NCI-H345 treated with DMSO at 0.1 percent for 48 hours (cell line): Measurements from ENCODE around the gene MRPS15.

Experiments used
- DNase-seq: peaks from one replicate; lab custom pipeline; 2025; ENCODE audit not compliant: unreplicated experiment; lab: John Stamatoyannopoulos, UW

The MRPS15 gene

DNA sequence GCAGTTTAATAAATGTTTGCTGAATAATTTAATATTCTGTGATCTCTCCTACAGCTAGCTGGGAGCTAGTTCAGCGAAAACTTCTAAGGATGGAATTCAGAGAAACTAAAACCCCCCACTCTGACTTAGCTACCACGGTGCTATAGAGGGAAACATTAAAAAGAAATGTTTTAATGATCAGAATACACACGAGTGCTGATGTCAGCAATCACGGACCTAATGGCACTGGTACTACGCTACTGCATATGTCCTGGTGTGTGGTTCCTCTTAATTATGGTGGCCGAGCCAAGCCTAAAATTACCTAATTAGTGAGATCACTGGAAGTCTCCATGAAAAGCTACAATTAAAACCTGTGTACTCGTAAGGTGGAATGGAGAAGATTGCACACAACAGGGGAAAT is 42.5 kb downstream of the MRPS15 start:
- no peak for DNase-seq

DNA sequence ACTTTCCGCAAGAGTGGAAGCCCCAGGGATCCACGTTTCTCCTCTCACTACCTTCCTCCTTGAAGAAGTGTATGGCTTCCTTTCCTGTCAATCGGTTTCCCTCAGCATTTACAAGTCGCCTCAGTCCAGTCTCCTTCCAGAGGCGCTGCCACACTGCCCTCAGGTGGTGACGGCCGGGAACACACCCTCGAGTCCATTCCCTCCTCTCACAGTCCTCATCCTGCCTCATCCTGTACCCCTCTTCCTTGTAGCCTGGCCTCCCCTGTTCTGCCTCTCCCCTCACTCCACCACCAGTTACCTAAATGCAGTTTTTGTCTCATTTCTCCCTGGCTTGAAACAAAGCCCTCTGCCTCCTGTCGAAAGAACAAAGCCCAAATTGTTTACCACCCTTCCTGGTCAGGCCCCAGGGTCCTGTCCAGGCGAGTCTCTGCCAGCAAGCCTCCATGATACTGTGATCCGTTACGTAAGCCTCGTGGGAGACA is 43.3 kb downstream of the MRPS15 start:
- peak; percentile 26 for DNase-seq

DNA sequence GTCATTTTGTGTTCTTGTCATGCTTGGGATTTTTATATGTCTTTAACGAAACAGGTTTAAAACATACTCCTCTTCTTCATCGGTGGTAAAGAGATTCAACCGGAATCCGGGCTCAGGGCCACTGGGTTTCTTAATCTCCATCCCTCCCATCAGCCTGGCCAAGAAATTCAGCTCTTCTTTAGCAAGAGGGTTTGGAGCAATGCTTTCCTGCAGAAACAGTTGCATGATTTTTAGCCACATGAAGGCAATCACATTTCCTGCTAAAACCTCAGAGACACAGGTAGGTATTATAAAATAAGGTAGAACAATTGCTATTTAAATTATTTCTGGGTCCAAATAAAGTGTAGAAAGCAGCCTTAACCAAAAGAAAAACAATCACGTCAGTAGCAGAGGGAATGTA is 43.8 kb downstream of the MRPS15 start:
- no peak for DNase-seq

DNA sequence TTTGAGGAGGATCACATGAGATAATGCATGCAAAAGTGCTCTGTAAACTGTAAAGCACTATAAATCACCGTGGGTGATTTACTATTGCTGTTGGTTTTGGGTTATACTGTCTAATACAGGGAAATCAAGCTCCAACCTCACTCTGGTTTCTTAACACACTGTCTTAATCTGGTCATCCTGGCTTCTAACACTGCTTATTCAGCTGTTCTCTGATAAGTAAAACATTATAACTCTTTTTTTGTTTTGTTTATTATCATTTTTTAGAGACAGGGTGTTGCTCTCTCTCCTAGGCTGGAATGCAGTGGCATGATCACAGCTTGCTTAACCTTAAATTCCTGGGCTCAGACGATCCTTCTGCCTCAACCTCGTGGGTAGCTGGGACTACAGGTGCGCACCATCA is 44.6 kb downstream of the MRPS15 start:
- DNase-seq: no peak

DNA sequence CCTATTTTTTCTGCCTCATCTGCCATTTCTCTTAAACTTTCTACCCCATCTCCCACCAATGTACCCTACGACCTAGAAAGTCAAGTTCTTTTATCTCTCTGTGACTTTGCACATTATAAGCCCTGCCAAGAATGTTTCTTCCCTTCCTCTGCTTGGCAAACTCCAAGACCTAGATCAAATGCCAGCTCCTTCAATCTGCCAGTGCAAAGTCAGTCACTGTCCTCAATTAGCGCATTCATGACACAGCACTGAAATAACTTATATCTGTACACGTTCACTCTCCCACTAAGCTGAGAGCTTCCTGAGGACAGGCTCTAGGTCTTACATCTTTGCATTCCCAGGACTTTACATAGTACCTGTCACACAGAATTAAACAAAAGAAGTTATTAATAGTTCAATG is 45.0 kb downstream of the MRPS15 start:
- DNase-seq: no peak

DNA sequence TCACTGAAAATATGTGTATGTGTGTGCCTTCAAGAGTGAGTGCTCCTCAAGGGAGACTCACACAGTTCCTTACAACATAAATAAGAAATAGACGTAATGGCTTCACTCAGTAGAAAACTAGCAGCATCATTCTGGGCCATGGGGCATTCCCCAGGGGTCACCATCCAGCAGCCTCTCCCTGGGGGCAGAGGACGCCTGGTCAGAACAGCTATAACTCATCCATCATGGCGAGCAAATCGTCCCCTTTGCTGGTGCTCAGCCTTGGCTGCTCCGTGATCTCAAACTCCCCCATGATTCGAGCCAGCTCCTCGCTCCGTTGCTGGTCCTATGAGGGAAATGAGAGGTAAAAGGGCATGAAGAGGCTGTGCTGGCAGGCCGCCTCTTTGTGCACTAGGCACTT is 46.3 kb downstream of the MRPS15 start:
- no peak for DNase-seq

DNA sequence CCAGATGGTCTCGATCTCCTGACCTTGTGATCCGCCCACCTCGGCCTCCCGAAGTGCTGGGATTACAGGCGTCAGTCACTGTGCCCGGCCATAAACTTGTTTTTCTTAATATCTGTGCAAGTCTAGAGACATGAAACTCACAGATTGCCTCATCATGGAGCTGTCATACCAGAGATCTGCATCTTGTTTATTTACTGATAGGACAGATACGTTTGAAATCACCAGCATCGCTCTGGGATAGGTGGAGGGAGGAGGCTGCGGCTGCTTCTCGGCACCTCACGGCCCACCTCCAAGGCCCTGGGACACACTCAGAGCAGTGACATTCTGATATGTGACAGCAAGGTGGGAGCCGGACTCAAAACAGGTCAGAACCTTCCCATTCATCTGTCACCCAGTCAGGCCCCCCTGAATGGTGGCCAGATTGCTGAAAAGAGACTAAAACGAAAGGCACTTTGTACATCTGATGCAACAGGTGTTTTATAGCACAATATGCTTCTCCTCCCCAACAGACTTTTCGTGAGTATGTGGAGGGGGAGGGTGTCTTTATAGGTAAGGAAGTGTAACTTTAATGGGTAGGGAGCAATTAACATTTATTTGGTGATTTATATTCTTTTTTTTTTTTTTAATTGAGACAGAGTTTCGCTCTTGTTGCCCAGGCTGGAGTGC is 48.4 kb downstream of the MRPS15 start:
- DNase-seq: no peak

DNA sequence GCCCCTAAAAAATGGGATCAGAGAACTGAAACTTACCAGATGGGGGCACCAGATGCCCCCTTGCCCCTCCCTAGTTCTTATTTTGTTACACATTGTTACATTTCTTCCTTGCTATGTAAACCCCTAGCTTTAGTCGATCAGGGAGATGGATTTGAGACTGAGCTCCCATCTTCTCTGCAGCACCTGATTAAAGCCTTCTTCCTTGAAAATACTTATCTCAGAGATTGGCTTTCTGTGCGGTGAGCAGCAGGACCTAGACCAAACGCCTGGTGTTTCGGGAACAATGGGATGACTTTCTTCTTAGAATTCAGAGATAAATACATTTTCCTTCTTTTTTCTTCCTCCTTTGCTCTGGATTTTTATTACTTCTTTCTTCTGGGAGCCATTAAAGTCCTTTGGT is 49.8 kb downstream of the MRPS15 start:
- no peak for DNase-seq

DNA sequence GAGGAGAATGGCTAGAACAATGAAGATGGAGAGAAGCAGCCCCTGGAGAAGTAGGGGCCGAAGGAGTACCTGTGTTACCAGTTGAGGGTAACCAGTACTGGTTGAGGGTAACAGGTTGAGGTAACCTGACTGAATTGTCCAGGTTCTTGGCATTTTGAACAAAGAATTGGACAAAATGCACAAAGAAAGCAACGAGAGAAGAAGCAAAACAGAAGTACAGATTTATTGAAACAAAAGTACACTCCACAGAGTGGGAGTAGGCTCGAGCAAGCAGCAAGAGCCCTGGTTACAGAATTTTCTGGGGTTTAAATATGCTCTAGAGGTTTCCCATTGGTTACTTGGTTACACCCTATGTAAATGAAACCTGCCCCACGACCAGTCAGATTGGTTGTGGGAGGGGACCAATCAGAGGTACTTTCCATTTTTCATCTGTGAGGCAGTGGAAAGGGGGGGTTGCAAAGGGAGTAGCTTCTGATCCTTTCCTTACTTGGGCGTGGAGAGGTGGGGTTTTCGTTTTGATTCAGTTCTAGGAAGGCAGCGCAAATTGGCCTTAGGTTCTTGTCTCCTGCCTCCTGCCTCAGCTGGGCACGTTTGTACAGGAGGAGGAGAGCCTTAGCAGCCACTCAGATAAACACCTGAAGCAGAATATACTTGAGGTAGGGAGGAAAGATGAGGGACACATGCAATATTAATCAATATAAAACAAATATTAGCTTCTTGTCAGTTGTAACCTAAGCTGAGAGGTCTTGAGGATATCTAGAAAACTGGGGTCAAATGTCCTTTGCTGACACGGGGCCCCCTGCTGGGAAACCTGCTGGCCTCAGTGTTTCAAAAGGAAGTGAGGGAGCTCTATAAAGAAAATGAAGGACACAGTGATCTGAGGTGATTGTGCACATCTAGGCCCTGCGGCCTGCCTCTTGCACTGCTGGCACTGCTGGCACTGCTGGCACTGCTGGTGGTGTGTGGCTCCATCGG is 52.2 kb downstream of the MRPS15 start:
- no peak for DNase-seq

DNA sequence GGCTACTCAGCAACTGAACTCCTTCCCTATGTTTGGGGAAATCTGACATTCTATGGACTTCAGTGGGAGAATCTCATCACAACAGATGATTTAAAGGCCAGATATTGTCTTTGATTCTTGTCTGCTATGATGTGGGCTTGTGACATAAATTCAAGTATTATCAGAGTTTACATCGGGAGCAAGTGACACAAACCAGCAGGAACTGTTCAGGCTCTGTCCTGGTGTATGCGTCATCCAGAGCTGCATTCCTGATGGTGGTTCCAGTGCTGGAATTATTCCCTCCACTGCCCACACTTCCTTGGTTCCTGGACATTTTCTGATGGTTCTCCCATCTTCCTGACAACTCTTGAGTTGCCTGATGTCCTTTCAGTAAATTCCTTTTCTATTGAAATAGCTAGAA is 55.7 kb downstream of the MRPS15 start:
- DNase-seq: no peak

DNA sequence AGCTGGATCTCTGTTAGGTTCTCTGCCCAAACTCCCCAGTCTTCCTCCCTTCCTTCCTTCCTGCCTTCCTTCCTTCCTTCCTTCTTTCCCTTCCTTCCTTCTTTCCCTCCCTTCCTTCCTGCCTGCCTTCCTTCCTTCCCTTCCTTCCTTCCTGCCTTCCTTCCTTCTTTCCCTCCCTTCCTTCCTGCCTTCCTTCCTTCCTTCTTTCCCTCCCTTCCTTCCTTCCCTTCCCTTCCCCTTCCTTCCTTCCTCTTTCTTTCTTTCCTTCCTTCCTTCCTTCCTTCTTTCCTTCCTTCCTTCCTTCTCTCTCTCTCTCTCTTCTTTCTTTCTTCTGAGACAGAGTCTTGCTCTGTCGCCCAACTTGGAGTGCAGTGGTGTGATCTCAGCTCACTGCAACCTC is 57.7 kb downstream of the MRPS15 start:
- DNase-seq: no peak
